Kidney (tissue), 14 donors: ENCODE results near the gene C3orf20. TPM values are rescaled to one million over a fixed set of nuclear protein-coding genes. Genes with fewer than 3 reads are reported as not detected.

ENCODE experiments used
- DNase-seq, 5 donors: peaks; one replicate each; pipeline ENCODE4 v3.0.0-alpha.2; 2013 to 2020
- FAIRE-seq: peaks from 2 replicates; lab custom pipeline; 2012; peaks lifted over from hg19 to GRCh38; lab: Jason Lieb, UNC
- H3K27ac ChIP-seq, 2 donors: one replicate each; pipeline ENCODE4 v1.7.0; 2013; ENCODE audit warnings: low read depth in 2 of 2, low read length in 2 of 2, inconsistent platforms in 1 of 2
- H3K27me3 ChIP-seq: one replicate; pipeline ENCODE4 v1.7.1; 2013; ENCODE audit warnings: low read length, inconsistent platforms; ENCODE audit not compliant: control insufficient read depth, insufficient read depth
- H3K36me3 ChIP-seq, 3 donors: one replicate each; pipeline versions ENCODE4 v1.7.0 to v1.7.1; 2013; ENCODE audit warnings: low read length in 3 of 3, control low read depth in 1 of 3, inconsistent platforms in 1 of 3; ENCODE audit not compliant: insufficient read depth in 3 of 3, control insufficient read depth in 2 of 3
- H3K4me1 ChIP-seq, 3 donors: one replicate each; pipeline versions ENCODE4 v1.7.0 to v1.7.1; 2013; ENCODE audit warnings: low read length in 3 of 3, inconsistent platforms in 1 of 3, low read depth in 1 of 3; ENCODE audit not compliant: control insufficient read depth in 2 of 3, insufficient read depth in 2 of 3
- H3K4me3 ChIP-seq, 3 donors: one replicate each; pipeline versions ENCODE4 v1.7.0 to v1.8.1; 2013; ENCODE audit warnings: low read length in 3 of 3, control low read depth in 1 of 3, inconsistent platforms in 1 of 3
- H3K9ac ChIP-seq, 3 donors: one replicate each; pipeline versions ENCODE4 v1.7.0 to v1.7.1; 2013; ENCODE audit warnings: low read length in 3 of 3, control low read depth in 1 of 3, inconsistent platforms in 1 of 3
- H3K9me3 ChIP-seq, 3 donors: one replicate each; pipeline versions ENCODE4 v1.7.0 to v1.7.1; 2013; ENCODE audit warnings: low read length in 3 of 3, control low read depth in 1 of 3, inconsistent platforms in 1 of 3; ENCODE audit not compliant: control insufficient read depth in 2 of 3, insufficient read depth in 1 of 3
- CTCF ChIP-seq: IDR thresholded peaks from 3 replicates; pipeline ENCODE4 v1.5.1; 2012; ENCODE audit warnings: mild to moderate bottlenecking, moderate library complexity, borderline replicate concordance; ENCODE audit not compliant: insufficient read depth; ENCODE audit errors: extremely low read depth
- intact Hi-C: fragments of 100-400 bp; cut with DNase I; formaldehyde crosslinking; loops from one replicate; pipeline ENCODE4 v1.11.1; 2022
- polyA plus RNA-seq: library from polyadenylated mRNA; stranded (reverse); fragments of 350-450 nt; fragmentation: Illumina TruSeq; extraction: RNeasy Lipid Tissue Mini Kit (QIAGEN cat#74804); gene quantifications from one replicate; pipeline ENCODE4 v1.2.3, GENCODE V29; 2014; ENCODE audit warnings: low read depth, low replicate concordance; ENCODE audit not compliant: insufficient read depth
- total RNA-seq: library from RNA; stranded (reverse); fragmentation: NEBNext Ultra II Directional; extraction: Animal tissue kit (Norgen Biotek cat#: 25700); gene quantifications from one replicate; pipeline ENCODE4 v1.2.1, GENCODE V29; 2021
- donor health status: control.
- donor health status: control.
- donor health status: control.
- donor health status: control.
- donor health status: control.
- donor health status: DM: yes; HTN: yes; CAD: no.
- donor health status: Normal renal cell carcinoma (clear cell type).

C3orf20 gene
- total and polyA plus RNA-seq, 2 donors from 2014 or later, result 0.16 TPM; not detected in 1

- no peak overlapping the region for H3K27ac ChIP-seq
- H3K9ac ChIP-seq, result no peak overlapping the region
- H3K9me3 ChIP-seq, result no peaks in the 10 kb centered on the region
- DNase-seq (no peak), FAIRE-seq (no peak)
- no peaks in the 10 kb centered on the region for H3K4me1 ChIP-seq
- H3K36me3 ChIP-seq, result peaks cover 24 to 95% (median 73%) of the 10 kb centered on the region in 3 donors
- no peaks in the 10 kb centered on the region for H3K27me3 ChIP-seq
- H3K4me3 ChIP-seq, result no peak overlapping the region
- TF ChIP-seq CTCF, result no peak
- intact Hi-C loops, result no loop called here
Measured at GRCh38 chr3:14663396-14664135, 11.4 kb upstream of the C3orf20 start.

GRCh38 chr3:14664170-14664569, 10.8 kb upstream of the C3orf20 start:
- Histone ChIP-seq H3K4me3 (no peak overlapping the region), H3K27me3 (no peaks in the 10 kb centered on the region), H3K9ac (no peak overlapping the region), H3K9me3 (no peaks in the 10 kb centered on the region), H3K4me1 (no peaks in the 10 kb centered on the region), H3K36me3 (peaks cover 24 to 95% (median 73%) of the 10 kb centered on the region in 3 donors), H3K27ac (no peak overlapping the region)
- DNase-seq (no peak), FAIRE-seq (no peak)
- no peak for TF ChIP-seq CTCF
- intact Hi-C loops, result no loop called here

GRCh38 chr3:14672588-14672987, 2.4 kb upstream of the C3orf20 start:
- no peaks in the 10 kb centered on the region for H3K27me3 ChIP-seq
- H3K27ac ChIP-seq, result no peak overlapping the region
- no peak for DNase-seq
- no peak for FAIRE-seq
- TF ChIP-seq CTCF, result no peak
- H3K9ac ChIP-seq, result no peak overlapping the region
- H3K36me3 ChIP-seq, result peaks cover 2 to 49% (median 38%) of the 10 kb centered on the region in 3 donors
- H3K4me1 ChIP-seq, result no peaks in the 10 kb centered on the region
- H3K9me3 ChIP-seq, result no peaks in the 10 kb centered on the region
- intact Hi-C loops, result loop anchor here (5.0 kb wide), 1 partner anchor 250 kb away; no protein-coding TSS in a partner anchor
- H3K4me3 ChIP-seq, result no peak overlapping the region
